Measurements from ENCODE around the gene GIGYF1.

GRCh38 chr7:100723732-100724275 lies 29.8 kb upstream of the GIGYF1 start:
- TF ChIP-seq CTCF (conservative IDR thresholded peaks at IDR 0.05 in 1 of 2, IDR thresholded peaks at IDR 0.05 in 1 of 2; ENCODE audit: extremely low read depth in 1 of 2, insufficient read depth in 1 of 2, low read depth in 1 of 2, low read length in 2 of 2) (no peak), EZH2 (IDR thresholded peaks at IDR 0.05; ENCODE audit: borderline replicate concordance, low read length) (no peak)

All from mammary epithelial cell (primary cell).